H9 (cell line): ENCODE results near the gene BPIFA1. TPM values are rescaled to one million over a fixed set of nuclear protein-coding genes. Genes with fewer than 3 reads are reported as not detected.

ENCODE experiments used
- DNase-seq: peaks from one replicate; pipeline ENCODE4 v3.0.0-alpha.2; 2017
- H2AFZ ChIP-seq: one replicate; pipeline ENCODE4 v1.6.1; 2013; ENCODE audit warnings: mild to moderate bottlenecking, low read length, control low read depth, moderate library complexity
- H2AK5ac ChIP-seq: 2 replicates; pipeline ENCODE4 v1.6.1; 2013; ENCODE audit warnings: low read length, control low read depth, mixed read lengths; ENCODE audit not compliant: insufficient read length
- H2BK120ac ChIP-seq: one replicate; pipeline ENCODE4 v1.6.1; 2013; ENCODE audit warnings: low read depth, mild to moderate bottlenecking, low read length, control low read depth, inconsistent platforms; ENCODE audit not compliant: poor library complexity, severe bottlenecking
- H2BK12ac ChIP-seq: 2 replicates; pipeline ENCODE4 v1.6.1; 2013; ENCODE audit warnings: low read length, control low read depth, mixed read lengths, low read depth; ENCODE audit not compliant: insufficient read length
- H2BK15ac ChIP-seq: 2 replicates; pipeline ENCODE4 v1.6.1; 2013; ENCODE audit warnings: low read depth, low read length, control low read depth
- H2BK20ac ChIP-seq: one replicate; pipeline ENCODE4 v1.6.1; 2013; ENCODE audit warnings: low read depth, mild to moderate bottlenecking, low read length, control low read depth, inconsistent platforms; ENCODE audit not compliant: poor library complexity, severe bottlenecking
- H2BK5ac ChIP-seq: 2 replicates; pipeline ENCODE4 v1.6.1; 2013; ENCODE audit warnings: low read length, control low read depth, mixed read lengths; ENCODE audit not compliant: insufficient read length
- H3K14ac ChIP-seq: 2 replicates; pipeline ENCODE4 v1.6.1; 2013; ENCODE audit warnings: low read length, control low read depth; ENCODE audit not compliant: insufficient read depth
- H3K18ac ChIP-seq: 2 replicates; pipeline ENCODE4 v1.6.1; 2013; ENCODE audit warnings: low read depth, mild to moderate bottlenecking, mixed read lengths, low read length, control low read depth; ENCODE audit not compliant: insufficient read length
- H3K23ac ChIP-seq: 2 replicates; pipeline ENCODE4 v1.6.1; 2013; ENCODE audit warnings: low read length, control low read depth, mixed read lengths, low read depth; ENCODE audit not compliant: insufficient read length
- H3K23me2 ChIP-seq: 2 replicates; pipeline ENCODE4 v1.6.1; 2013; ENCODE audit warnings: low read depth, mild to moderate bottlenecking, mixed read lengths, low read length, control low read depth; ENCODE audit not compliant: insufficient read length, poor library complexity, severe bottlenecking
- H3K27ac ChIP-seq: 2 replicates; pipeline ENCODE4 v1.5.1; 2013; ENCODE audit warnings: low read length, control low read depth, mixed read lengths, low read depth; ENCODE audit not compliant: insufficient read length
- H3K27me3 ChIP-seq: 2 replicates; pipeline ENCODE4 v1.6.1; 2013; ENCODE audit warnings: low read length, control low read depth, inconsistent platforms; ENCODE audit not compliant: insufficient read depth
- H3K4ac ChIP-seq: 2 replicates; pipeline ENCODE4 v1.6.1; 2013; ENCODE audit warnings: low read depth, mild to moderate bottlenecking, control low read depth, inconsistent platforms, low read length, moderate library complexity
- H3K4me1 ChIP-seq: 2 replicates; pipeline ENCODE4 v1.6.1; 2013; ENCODE audit warnings: low read length, control low read depth, inconsistent platforms; ENCODE audit not compliant: insufficient read depth
- H3K4me2 ChIP-seq: 2 replicates; pipeline ENCODE4 v1.6.1; 2013; ENCODE audit warnings: low read length, control low read depth, mixed read lengths; ENCODE audit not compliant: insufficient read length, insufficient read depth
- H3K56ac ChIP-seq: 2 replicates; pipeline ENCODE4 v1.6.1; 2013; ENCODE audit warnings: low read depth, mild to moderate bottlenecking, mixed read lengths, low read length, control low read depth; ENCODE audit not compliant: insufficient read length
- H3K79me1 ChIP-seq: 2 replicates; pipeline ENCODE4 v1.6.1; 2013; ENCODE audit warnings: low read depth, mild to moderate bottlenecking, moderate library complexity, low read length, control low read depth, inconsistent platforms; ENCODE audit not compliant: insufficient read depth, poor library complexity, severe bottlenecking
- H3K79me2 ChIP-seq: 2 replicates; pipeline ENCODE4 v1.6.1; 2013; ENCODE audit warnings: low read length, control low read depth, inconsistent platforms; ENCODE audit not compliant: insufficient read depth
- H3K9ac ChIP-seq: 2 replicates; pipeline ENCODE4 v1.6.1; 2013; ENCODE audit warnings: low read length, control low read depth, mixed read lengths; ENCODE audit not compliant: insufficient read length; ENCODE audit errors: extremely low read depth
- H3K9me3 ChIP-seq: one replicate; pipeline ENCODE4 v1.6.1; 2013; ENCODE audit warnings: low read depth, low read length, inconsistent platforms; ENCODE audit not compliant: control insufficient read depth
- H3T11ph ChIP-seq: one replicate; pipeline ENCODE4 v1.6.1; 2013; ENCODE audit warnings: mild to moderate bottlenecking, low read length, control low read depth, inconsistent platforms
- H4K20me1 ChIP-seq: one replicate; pipeline ENCODE4 v1.6.1; 2013; ENCODE audit not compliant: control insufficient read depth, insufficient read length, insufficient read depth
- H4K5ac ChIP-seq: 2 replicates; pipeline ENCODE4 v1.6.1; 2013; ENCODE audit warnings: low read depth, mild to moderate bottlenecking, mixed read lengths, low read length, control low read depth; ENCODE audit not compliant: insufficient read length
- H4K8ac ChIP-seq: replicated peaks from 2 replicates; pipeline ENCODE4 v1.6.1; 2013; ENCODE audit warnings: low read length, control low read depth, mixed read lengths, low read depth; ENCODE audit not compliant: insufficient read length
- H4K91ac ChIP-seq: 2 replicates; pipeline ENCODE4 v1.6.1; 2013; ENCODE audit warnings: low read depth, mild to moderate bottlenecking, moderate library complexity, mixed read lengths, low read length, control low read depth; ENCODE audit not compliant: insufficient read length
- H3K27ac Mint-ChIP-seq, 3 experiments: 2 replicates in 2 of 3; 3 replicates in 1 of 3; pipeline ENCODE4 v1.8.0; 2020 to 2021; ENCODE audit warnings: mixed read lengths in 3 of 3, mild to moderate bottlenecking in 1 of 3, moderate library complexity in 1 of 3
- H3K27me3 Mint-ChIP-seq: 2 replicates; pipeline ENCODE4 v1.8.0; 2021; ENCODE audit warnings: low read depth, mild to moderate bottlenecking, moderate library complexity, mixed read lengths
- H3K36me3 Mint-ChIP-seq, 3 experiments: 2 replicates in 2 of 3; 3 replicates in 1 of 3; pipeline ENCODE4 v1.8.0; 2020 to 2021; ENCODE audit warnings: low read depth in 3 of 3, mixed read lengths in 3 of 3; ENCODE audit not compliant: insufficient read depth in 1 of 3
- H3K4me1 Mint-ChIP-seq, 2 experiments: 2 replicates each; pipeline ENCODE4 v1.8.0; 2020; ENCODE audit warnings: mixed read lengths in 2 of 2
- H3K4me3 Mint-ChIP-seq, 2 experiments: 2 replicates in 1 of 2; 3 replicates in 1 of 2; pipeline ENCODE4 v1.8.0; 2020 to 2021; ENCODE audit warnings: mild to moderate bottlenecking in 2 of 2, mixed read lengths in 2 of 2, moderate library complexity in 1 of 2
- H3K9me3 Mint-ChIP-seq, 2 experiments: 2 replicates in 1 of 2; 3 replicates in 1 of 2; pipeline ENCODE4 v1.8.0; 2020; ENCODE audit warnings: mild to moderate bottlenecking in 2 of 2, mixed read lengths in 2 of 2, moderate library complexity in 1 of 2
- CTCF ChIP-seq: fragments of 200-600 bp; sonication (generic); conservative IDR thresholded peaks from 3 replicates; pipeline ENCODE4 v1.8.0; 2021; ENCODE audit warnings: antibody characterized with exemption, mild to moderate bottlenecking
- whole genome bisulfite sequencing: extraction: QIAGEN DNeasy Blood & Tissue Kit; methylation state at CpG from one replicate; pipeline ENCODE4 v1.1.7; 2013; ENCODE audit warnings: missing lambda C conversion rate, low lambda C conversion rate, mixed read lengths; ENCODE audit not compliant: insufficient read length; ENCODE audit errors: extremely low coverage; 5-methylcytosine and 5-hydroxymethylcytosine counted together
- total RNA-seq: library from RNA; stranded (reverse); gene quantifications from 2 replicates; pipeline ENCODE4 v1.2.1, GENCODE V29; 2021

The BPIFA1 gene
- total RNA-seq, 1 experiment from 2014 or later, result not detected

GRCh38 chr20:33285861-33286495 is 50.2 kb downstream of the BPIFA1 start:
- Histone ChIP-seq H2BK5ac (no peak overlapping the region), H3T11ph (no peak overlapping the region), H4K20me1 (no peaks in the 10 kb centered on the region), H2BK15ac (no peak overlapping the region), H3K23ac (no peak overlapping the region), H3K4me2 (no peak overlapping the region), H4K8ac (no peak overlapping the region), H3K79me2 (no peaks in the 10 kb centered on the region), H2BK120ac (no peak overlapping the region), H3K4ac (no peak overlapping the region), H3K23me2 (no peaks in the 10 kb centered on the region), H3K18ac (no peak overlapping the region), H4K91ac (no peak overlapping the region), H3K9ac (no peak overlapping the region), H2BK20ac (no peak overlapping the region), H3K4me1 (no peaks in the 10 kb centered on the region), H3K56ac (no peak overlapping the region), H3K79me1 (no peaks in the 10 kb centered on the region), H3K14ac (peak overlapping the region; percentile 13; the same call in 1 of the 2 replicates), H2BK12ac (no peak overlapping the region), H3K27me3 (no peaks in the 10 kb centered on the region), H3K9me3 (no peaks in the 10 kb centered on the region), H2AFZ (no peak overlapping the region), H2AK5ac (no peak overlapping the region), H4K5ac (no peak overlapping the region), H3K27ac (no peak overlapping the region)
- Mint-ChIP-seq H3K9me3 (no peaks in the 10 kb centered on the region), H3K4me1 (peaks cover 7 to 9% of the 10 kb centered on the region in 2 experiments), H3K36me3 (no peaks in the 10 kb centered on the region), H3K27ac (no peak overlapping the region), H3K27me3 (peaks cover 24% of the 10 kb centered on the region), H3K4me3 (no peak overlapping the region)
- no peak for DNase-seq
- TF ChIP-seq CTCF, result no peak
- WGBS, result no CpG with 5 or more reads among the region's 10 CpGs
